Kidney epithelial cell (primary cell): ENCODE results near the gene MCUR1. TPM values are rescaled to one million over a fixed set of nuclear protein-coding genes. Genes with fewer than 3 reads are reported as not detected.
"Not testable (repeated sequence)": the region's sequence is repeated elsewhere in the genome, so short reads cannot be mapped to it uniquely, and the experiment has no call there.

Experiments
- DNase-seq: peaks from one replicate; pipeline ENCODE4 v3.0.0-alpha.2; 2010; ENCODE audit warnings: low read depth
- H3K27me3 ChIP-seq: 2 replicates; pipeline ENCODE4 v1.6.0; 2011; ENCODE audit warnings: low read length; ENCODE audit not compliant: control insufficient read depth, insufficient read depth
- H3K36me3 ChIP-seq: 2 replicates; pipeline ENCODE4 v1.5.1; 2011; ENCODE audit warnings: low read length; ENCODE audit not compliant: control insufficient read depth, insufficient read depth
- H3K4me3 ChIP-seq: 2 replicates; pipeline ENCODE4 v1.5.1; 2011; ENCODE audit warnings: low read depth, mild to moderate bottlenecking, control low read depth, low read length
- CTCF ChIP-seq: IDR thresholded peaks from 2 replicates; pipeline ENCODE4 v1.5.1; 2011; ENCODE audit warnings: mild to moderate bottlenecking, moderate library complexity, low read length, control low read depth, inconsistent platforms; ENCODE audit not compliant: insufficient read depth, poor library complexity, severe bottlenecking
- total RNA-seq: library from RNA; depleted of rRNA; stranded (reverse); fragments of >200 nt; gene quantifications from 2 replicates; pipeline ENCODE4 v1.2.3, GENCODE V29; 2015

The MCUR1 gene
- total RNA-seq, 1 donor from 2014 or later: 15.0 TPM

- Histone ChIP-seq H3K36me3 (no peaks in the 10 kb centered on the region), H3K4me3 (no peak overlapping the region), H3K27me3 (no peaks in the 10 kb centered on the region)
- no peak for TF ChIP-seq CTCF
- no peak for DNase-seq
These were observed 18.4 kb upstream of the MCUR1 start for GRCh38 chr6:13832778-13833177.

- H3K4me3 ChIP-seq: no peak overlapping the region
- no peak for TF ChIP-seq CTCF
- H3K27me3 ChIP-seq: no peaks in the 10 kb centered on the region
- DNase-seq: no peak
- no peaks in the 10 kb centered on the region for H3K36me3 ChIP-seq
These were observed 17.3 kb upstream of the MCUR1 start for GRCh38 chr6:13831615-13832014.

GRCh38 chr6:13830803-13831202 lies 16.4 kb upstream of the MCUR1 start:
- no peak for DNase-seq
- Histone ChIP-seq H3K36me3 (no peaks in the 10 kb centered on the region), H3K4me3 (no peak overlapping the region), H3K27me3 (no peaks in the 10 kb centered on the region)
- TF ChIP-seq CTCF: no peak

GRCh38 chr6:13829419-13829818 lies 15.1 kb upstream of the MCUR1 start:
- not testable (repeated sequence) for H3K4me3 ChIP-seq, H3K27me3 ChIP-seq, H3K36me3 ChIP-seq, DNase-seq

- H3K36me3 ChIP-seq, H3K27me3 ChIP-seq, DNase-seq, H3K4me3 ChIP-seq: not testable (repeated sequence)
These were observed 14.4 kb upstream of the MCUR1 start for GRCh38 chr6:13828656-13829301.

- DNase-seq: no peak
- no peak for TF ChIP-seq CTCF
- no peaks in the 10 kb centered on the region for H3K36me3 ChIP-seq
- H3K27me3 ChIP-seq: no peaks in the 10 kb centered on the region
- H3K4me3 ChIP-seq: no peak overlapping the region
These were observed 12.7 kb upstream of the MCUR1 start for GRCh38 chr6:13827032-13827431.

- Histone ChIP-seq H3K36me3 (no peaks in the 10 kb centered on the region), H3K4me3 (no peak overlapping the region), H3K27me3 (no peaks in the 10 kb centered on the region)
- TF ChIP-seq CTCF: no peak
- DNase-seq: no peak
These were observed 11.5 kb upstream of the MCUR1 start for GRCh38 chr6:13825871-13826270.
